GM12875 (cell line): ENCODE data around the gene IFT20.

Experiments
- H3K4me3 ChIP-seq: one replicate; pipeline ENCODE4 v1.5.1; 2011; ENCODE audit warnings: low read depth, low read length, control low read depth
- CTCF ChIP-seq: IDR thresholded peaks from 2 replicates; pipeline ENCODE4 v1.5.1; 2011; ENCODE audit warnings: low read depth, mild to moderate bottlenecking, control low read depth, inconsistent platforms, low read length, moderate library complexity, borderline replicate concordance; ENCODE audit not compliant: insufficient read depth

Gene IFT20

GRCh38 chr17:28280826-28281225, 54.4 kb downstream of the IFT20 start:
- no peak for TF ChIP-seq CTCF
- no peak overlapping the region for H3K4me3 ChIP-seq

GRCh38 chr17:28279411-28279810, 55.9 kb downstream of the IFT20 start:
- TF ChIP-seq CTCF, result no peak
- H3K4me3 ChIP-seq, result no peak overlapping the region
